SK-N-SH treated with all-trans-retinoic acid at 6 μM for 48 hours (cell line): ENCODE results near the gene STRBP.

Source experiments
- ATAC-seq: fragments of 200-7000 bp; cut with Tn5 transposase; 3 replicates; pipeline ENCODE4 v1.9.1; 2020; ENCODE audit warnings: mild to moderate bottlenecking, moderate library complexity
- ARNTL ChIP-seq: fragments of 450-650 bp; formaldehyde crosslinking; IDR thresholded peaks from 2 replicates; pipeline ENCODE4 v1.5.0; 2020; ENCODE audit warnings: low read depth, mild to moderate bottlenecking, moderate library complexity, borderline replicate concordance
- BACH2 ChIP-seq: fragments of 250-450 bp; sonication (Bioruptor Pico); IDR thresholded peaks from 2 replicates; pipeline ENCODE4 v1.9.0; 2021; ENCODE audit warnings: mild to moderate bottlenecking, borderline replicate concordance
- CREB5 ChIP-seq: fragments of 250-450 bp; sonication (Bioruptor Pico); IDR thresholded peaks from 2 replicates; pipeline ENCODE4 v1.5.1; 2020; ENCODE audit warnings: low read depth, mild to moderate bottlenecking, moderate library complexity
- CSDC2 ChIP-seq: fragments of 250-450 bp; sonication (Bioruptor Pico); IDR thresholded peaks from 2 replicates; pipeline ENCODE4 v1.5.0; 2020; ENCODE audit warnings: mild to moderate bottlenecking, moderate library complexity
- CSRNP3 ChIP-seq: fragments of 250-450 bp; sonication (Bioruptor Pico); IDR thresholded peaks from 2 replicates; pipeline ENCODE4 v1.5.1; 2021; ENCODE audit warnings: mild to moderate bottlenecking, moderate library complexity
- ESRRG ChIP-seq: fragments of 250-450 bp; sonication (Bioruptor Pico); IDR thresholded peaks from 2 replicates; pipeline ENCODE4 v1.6.1; 2021; ENCODE audit warnings: mild to moderate bottlenecking
- GLIS3 ChIP-seq: fragments of 250-450 bp; sonication (Bioruptor Pico); IDR thresholded peaks from 2 replicates; pipeline ENCODE4 v1.5.0; 2020; ENCODE audit warnings: mild to moderate bottlenecking, moderate library complexity
- ISL1 ChIP-seq: fragments of 250-450 bp; sonication (Bioruptor Pico); IDR thresholded peaks from 2 replicates; pipeline ENCODE4 v2.1.2; 2022; ENCODE audit warnings: mild to moderate bottlenecking, moderate library complexity
- OSR1 ChIP-seq: fragments of 250-450 bp; sonication (Bioruptor Pico); IDR thresholded peaks from 2 replicates; pipeline ENCODE4 v1.8.0; 2022; ENCODE audit warnings: moderate library complexity, mild to moderate bottlenecking, inconsistent platforms
- PATZ1 ChIP-seq: fragments of 250-450 bp; sonication (Bioruptor Pico); IDR thresholded peaks from 2 replicates; pipeline ENCODE4 v1.8.0; 2020; ENCODE audit warnings: mild to moderate bottlenecking, moderate library complexity, borderline replicate concordance
- POU6F1 ChIP-seq: fragments of 250-450 bp; sonication (Bioruptor Pico); IDR thresholded peaks from 2 replicates; pipeline ENCODE4 v1.8.0; 2021; ENCODE audit warnings: low read depth, mild to moderate bottlenecking, moderate library complexity, borderline replicate concordance
- PPARA ChIP-seq: fragments of 250-450 bp; sonication (Bioruptor Pico); IDR thresholded peaks from 2 replicates; pipeline ENCODE4 v1.5.0; 2020; ENCODE audit warnings: mild to moderate bottlenecking, borderline replicate concordance
- RARB ChIP-seq: fragments of 250-450 bp; sonication (Bioruptor Pico); IDR thresholded peaks from 2 replicates; pipeline ENCODE4 v1.8.0; 2021; ENCODE audit warnings: mild to moderate bottlenecking, moderate library complexity
- TCF4 ChIP-seq: fragments of 250-450 bp; sonication (Bioruptor Pico); IDR thresholded peaks from 2 replicates; pipeline ENCODE4 v1.8.0; 2021; ENCODE audit warnings: mild to moderate bottlenecking, moderate library complexity, borderline replicate concordance
- TOX ChIP-seq: fragments of 250-450 bp; sonication (Bioruptor Pico); IDR thresholded peaks from 2 replicates; pipeline ENCODE4 v1.8.0; 2021; ENCODE audit warnings: mild to moderate bottlenecking, moderate library complexity, borderline replicate concordance
- TSHZ2 ChIP-seq: fragments of 250-450 bp; sonication (Bioruptor Pico); IDR thresholded peaks from 2 replicates; pipeline ENCODE4 v1.5.0; 2020; ENCODE audit warnings: mild to moderate bottlenecking, moderate library complexity
- ZC3H10 ChIP-seq: fragments of 250-450 bp; sonication (Bioruptor Pico); IDR thresholded peaks from 2 replicates; pipeline ENCODE4 v1.5.1; 2021; ENCODE audit warnings: mild to moderate bottlenecking, moderate library complexity
- ZFP3 ChIP-seq: fragments of 250-450 bp; sonication (Bioruptor Pico); IDR thresholded peaks from 2 replicates; pipeline ENCODE4 v1.5.0; 2020; ENCODE audit warnings: mild to moderate bottlenecking, moderate library complexity
- ZFP30 ChIP-seq: fragments of 450-650 bp; formaldehyde crosslinking; IDR thresholded peaks from 2 replicates; pipeline ENCODE4 v1.5.0; 2022; ENCODE audit warnings: mild to moderate bottlenecking, moderate library complexity
- ZNF565 ChIP-seq: fragments of 450-650 bp; formaldehyde crosslinking; conservative IDR thresholded peaks from 2 replicates; pipeline ENCODE4 v1.5.0; 2020; ENCODE audit warnings: low read depth, mild to moderate bottlenecking, moderate library complexity
- ZNF70 ChIP-seq: fragments of 450-650 bp; formaldehyde crosslinking; IDR thresholded peaks from 2 replicates; pipeline ENCODE4 v1.5.0; 2020; ENCODE audit warnings: mild to moderate bottlenecking, moderate library complexity
- ZNF8 ChIP-seq: fragments of 450-650 bp; formaldehyde crosslinking; IDR thresholded peaks from 2 replicates; pipeline ENCODE4 v1.5.0; 2020; ENCODE audit warnings: mild to moderate bottlenecking, moderate library complexity

The STRBP gene

GRCh38 chr9:123314617-123315016 is 46.2 kb upstream of the STRBP start:
- TF ChIP-seq POU6F1 (CRISPR knock-in tag) (no peak), ISL1 (CRISPR knock-in tag) (no peak), TSHZ2 (CRISPR knock-in tag) (no peak), OSR1 (CRISPR knock-in tag) (no peak), PPARA (no peak), ZFP30 (CRISPR knock-in tag) (no peak), ZFP3 (no peak), ZNF565 (no peak), ESRRG (no peak), ZNF70 (CRISPR knock-in tag) (no peak), ZC3H10 (CRISPR knock-in tag) (no peak)
- ATAC-seq, result no peak

GRCh38 chr9:123312306-123312877 is 44.0 kb upstream of the STRBP start:
- TF ChIP-seq ESRRG (no peak), TOX (CRISPR knock-in tag) (no peak), CSDC2 (CRISPR knock-in tag) (no peak), CSRNP3 (no peak), TSHZ2 (CRISPR knock-in tag) (no peak), TCF4 (CRISPR knock-in tag) (no peak), ZFP30 (CRISPR knock-in tag) (no peak), PATZ1 (no peak), POU6F1 (CRISPR knock-in tag) (no peak), ARNTL (CRISPR knock-in tag) (no peak), CREB5 (no peak), RARB (CRISPR knock-in tag) (no peak), ZNF8 (no peak), ZC3H10 (CRISPR knock-in tag) (no peak), GLIS3 (CRISPR knock-in tag) (no peak), ZNF565 (no peak), OSR1 (CRISPR knock-in tag) (no peak), PPARA (no peak), BACH2 (CRISPR knock-in tag) (no peak), ZNF70 (CRISPR knock-in tag) (no peak)
- no peak; the same call in 2 of the 3 replicates for ATAC-seq
